CD4-positive, alpha-beta T cell treated with Interleukin-4 for 4 hours (primary cell): ENCODE measurements around the gene CFAP251.

ENCODE experiments used
- DNase-seq: peaks from one replicate; pipeline ENCODE4 v3.0.0-alpha.2; 2020

The CFAP251 gene

DNA sequence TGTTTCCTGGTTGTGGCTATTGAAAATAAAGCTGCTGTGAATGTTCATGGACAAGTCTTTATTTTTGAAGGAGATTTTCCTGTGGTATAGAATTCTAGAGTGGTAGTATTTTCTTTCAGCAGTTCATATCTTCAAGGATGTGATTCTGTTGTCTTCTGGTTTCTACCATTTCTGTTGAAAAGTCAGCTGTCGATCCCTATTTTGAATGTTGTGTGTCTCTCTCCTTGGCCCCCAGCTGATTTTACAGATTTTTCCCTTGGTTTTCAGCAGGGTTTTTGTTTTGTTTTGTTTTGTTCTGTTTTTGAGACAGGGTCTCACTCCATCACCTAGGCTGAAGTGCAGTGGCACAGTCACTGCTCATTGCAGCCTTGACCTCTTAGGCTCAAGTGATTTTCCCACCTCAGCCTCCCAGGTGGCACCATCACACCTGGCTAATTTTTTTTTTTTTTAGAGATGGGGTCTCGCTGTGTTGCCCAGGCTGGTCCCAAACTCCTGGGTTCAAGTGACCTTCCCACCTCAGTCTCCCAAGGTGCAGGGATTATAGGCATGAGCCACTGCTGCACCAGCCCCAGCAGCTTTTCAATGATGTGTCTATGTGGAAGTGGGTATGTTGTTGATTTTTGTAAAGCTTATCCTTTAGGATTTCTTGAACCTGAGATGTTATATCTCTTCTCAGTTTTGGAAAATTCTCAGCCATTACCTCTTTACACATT is 28.1 kb downstream of the CFAP251 start:
- no peak for DNase-seq

DNA sequence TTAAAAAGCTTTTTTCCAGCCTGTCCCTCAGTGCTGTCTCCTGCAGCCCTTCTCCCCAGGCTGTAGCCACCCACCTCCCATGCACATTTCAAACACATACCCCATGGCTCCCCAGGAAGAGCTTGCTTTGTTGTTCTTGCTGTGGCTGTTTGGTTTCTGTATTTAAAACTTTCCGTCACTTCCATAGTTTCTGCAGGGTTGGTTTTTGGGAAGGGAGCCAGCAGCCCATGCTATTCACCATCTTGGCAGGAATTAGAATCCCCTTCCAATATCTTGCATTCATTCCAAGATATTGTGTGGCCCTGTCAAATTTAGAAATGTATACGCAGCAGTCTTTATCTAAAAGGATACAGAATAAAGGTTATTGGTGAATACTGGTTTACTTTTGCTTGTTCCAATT is 29.6 kb downstream of the CFAP251 start:
- no peak for DNase-seq

DNA sequence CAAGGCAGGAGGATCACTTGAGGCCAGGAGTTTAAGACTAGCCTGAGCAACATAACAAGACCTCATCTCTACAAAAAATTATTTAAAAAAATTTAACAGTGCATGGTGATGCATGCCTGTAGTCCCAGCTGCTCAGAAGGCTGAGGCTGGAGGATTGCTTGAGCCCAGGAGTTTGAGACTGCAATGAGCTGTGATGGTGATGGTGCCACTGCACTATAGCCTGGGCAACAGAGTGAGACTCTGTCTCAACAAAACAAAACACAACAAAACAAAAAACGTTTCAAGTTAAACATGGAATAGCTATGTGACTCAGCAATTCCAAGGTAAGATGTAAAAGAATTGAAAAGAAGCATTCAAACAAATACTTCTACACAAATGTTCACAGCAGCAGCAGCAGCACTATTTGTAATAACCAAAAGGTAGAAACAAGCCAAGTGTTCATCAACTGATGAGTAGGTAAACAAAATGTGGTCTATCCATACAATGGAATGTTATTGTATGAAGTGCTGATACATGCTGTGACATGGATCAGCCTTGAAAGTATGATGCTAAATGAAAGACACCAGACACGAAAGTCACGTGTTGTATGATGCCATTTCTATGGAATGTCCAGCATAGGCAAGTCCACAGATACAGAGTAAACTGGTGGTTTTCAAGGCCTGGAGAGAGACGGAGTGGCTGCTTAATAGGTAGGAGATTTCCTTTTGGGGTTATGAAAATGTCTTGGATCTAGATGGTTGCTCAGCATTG is 31.4 kb downstream of the CFAP251 start:
- DNase-seq: no peak

DNA sequence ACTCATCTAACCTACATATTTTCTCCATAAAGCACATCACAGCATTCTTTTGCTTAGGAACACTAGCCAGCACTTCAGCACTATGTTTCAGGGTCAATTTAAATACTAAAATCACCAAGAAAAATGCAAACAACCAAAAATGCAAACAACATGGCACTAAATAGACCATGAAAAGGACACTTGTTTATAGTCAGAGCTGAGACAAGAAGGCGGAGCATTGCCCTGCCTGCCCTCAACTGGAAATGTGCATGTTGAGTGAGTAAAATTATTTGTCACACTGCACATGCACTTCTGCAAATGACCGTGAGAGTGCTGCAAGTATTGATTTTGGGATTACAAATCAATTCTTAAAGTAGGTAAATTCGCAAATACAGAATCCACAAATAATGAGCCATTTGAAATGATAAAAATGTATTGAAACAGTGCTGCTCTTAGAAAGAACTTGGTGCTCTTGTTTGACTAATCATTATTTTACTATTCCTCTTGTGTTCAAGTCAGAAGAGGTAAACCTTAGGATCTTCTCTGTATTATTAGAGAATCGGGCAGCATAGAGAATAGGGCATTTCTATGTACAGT is 34.8 kb downstream of the CFAP251 start:
- no peak for DNase-seq

DNA sequence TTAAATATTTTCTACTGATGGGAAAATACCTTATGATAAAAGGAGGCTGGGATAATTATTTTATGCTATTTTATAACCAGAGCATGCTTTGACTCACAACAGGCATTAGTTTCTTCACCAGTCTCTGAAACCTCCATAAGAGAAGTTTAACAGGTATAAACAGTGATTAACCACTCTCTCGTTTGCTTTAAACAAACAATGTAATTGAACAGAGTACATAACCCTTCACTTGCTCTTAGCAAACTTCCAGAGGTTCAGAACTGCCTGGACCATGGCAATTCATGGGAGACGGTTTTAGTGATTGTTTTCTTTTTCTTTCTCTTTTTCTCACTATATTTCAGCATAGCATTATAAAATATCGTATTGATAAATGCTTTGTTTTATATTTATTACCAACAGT is 35.3 kb downstream of the CFAP251 start:
- DNase-seq: no peak

DNA sequence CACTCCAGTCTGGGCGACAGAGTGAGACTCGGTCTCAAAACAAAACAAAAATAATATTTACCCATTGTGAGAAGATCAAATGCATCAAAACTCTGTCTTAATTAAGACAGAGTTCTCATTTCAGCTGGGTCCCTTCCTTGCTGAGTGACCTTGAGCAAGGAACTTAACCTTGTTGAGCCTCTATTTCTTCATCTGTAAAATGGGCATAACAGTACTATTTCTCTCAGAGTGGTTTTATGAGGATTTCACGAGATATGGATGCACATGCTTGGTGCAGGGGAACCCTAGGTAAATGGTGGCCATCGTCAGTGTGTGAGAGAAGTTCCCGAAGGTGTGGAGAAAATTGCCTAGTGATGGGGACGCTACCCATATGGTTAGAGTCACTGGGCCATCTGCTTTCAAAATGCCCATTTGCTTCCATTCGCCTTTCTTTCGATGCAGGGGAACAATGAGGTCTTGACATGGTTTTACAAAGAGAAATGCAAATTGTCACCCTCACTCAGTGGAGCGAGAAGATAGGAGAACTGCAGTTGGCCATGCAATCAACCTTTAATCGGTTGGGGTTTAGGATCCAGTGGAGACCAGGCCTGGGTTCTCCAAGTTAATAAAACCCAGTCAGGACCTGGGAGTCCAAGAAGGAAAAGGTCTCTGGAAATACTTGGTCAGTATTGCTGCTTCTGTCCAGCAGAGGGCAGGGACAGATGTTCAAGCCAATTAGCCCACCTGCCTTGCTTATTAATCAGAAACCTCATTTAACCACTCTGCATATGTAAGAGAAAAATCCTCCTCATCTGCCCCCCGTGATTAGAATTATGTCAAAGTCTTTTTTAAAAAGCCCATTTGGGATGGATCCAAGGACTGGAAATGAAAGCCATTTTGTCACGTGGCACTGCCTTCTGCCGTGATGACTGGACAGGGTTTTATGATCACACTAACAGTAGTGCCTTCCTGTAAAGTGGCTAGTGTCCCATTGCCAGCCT is 37.2 kb downstream of the CFAP251 start:
- DNase-seq: no peak

DNA sequence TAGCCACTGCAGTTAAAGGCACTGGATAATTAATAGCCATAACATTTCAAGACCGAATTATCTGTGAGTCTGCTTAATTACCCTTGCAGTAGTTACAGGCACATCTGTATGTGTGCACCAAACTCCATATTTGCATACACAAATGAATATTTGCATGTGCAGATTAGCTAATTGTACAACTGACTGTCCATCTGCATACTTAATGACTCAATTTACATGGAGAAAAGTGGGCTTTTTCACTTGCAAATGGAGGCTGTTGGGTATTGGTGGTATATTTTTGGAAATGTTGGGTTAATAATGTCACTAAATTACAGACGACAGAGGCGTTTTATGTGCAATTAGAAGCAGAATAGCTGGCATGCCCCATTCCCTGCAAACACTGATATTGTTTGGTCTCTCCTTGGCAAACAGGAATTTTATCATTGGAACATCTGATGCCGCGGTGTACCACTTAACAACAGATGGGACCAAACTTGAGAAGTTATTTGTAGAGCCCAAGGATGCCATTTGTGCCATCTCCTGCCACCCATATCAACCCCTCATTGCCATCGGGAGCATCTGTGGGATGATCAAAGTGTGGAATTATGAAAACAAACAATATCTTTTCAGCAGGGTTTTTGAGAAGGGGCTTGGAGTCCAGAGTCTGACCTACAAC is 39.6 kb downstream of the CFAP251 start:
- no peak for DNase-seq

DNA sequence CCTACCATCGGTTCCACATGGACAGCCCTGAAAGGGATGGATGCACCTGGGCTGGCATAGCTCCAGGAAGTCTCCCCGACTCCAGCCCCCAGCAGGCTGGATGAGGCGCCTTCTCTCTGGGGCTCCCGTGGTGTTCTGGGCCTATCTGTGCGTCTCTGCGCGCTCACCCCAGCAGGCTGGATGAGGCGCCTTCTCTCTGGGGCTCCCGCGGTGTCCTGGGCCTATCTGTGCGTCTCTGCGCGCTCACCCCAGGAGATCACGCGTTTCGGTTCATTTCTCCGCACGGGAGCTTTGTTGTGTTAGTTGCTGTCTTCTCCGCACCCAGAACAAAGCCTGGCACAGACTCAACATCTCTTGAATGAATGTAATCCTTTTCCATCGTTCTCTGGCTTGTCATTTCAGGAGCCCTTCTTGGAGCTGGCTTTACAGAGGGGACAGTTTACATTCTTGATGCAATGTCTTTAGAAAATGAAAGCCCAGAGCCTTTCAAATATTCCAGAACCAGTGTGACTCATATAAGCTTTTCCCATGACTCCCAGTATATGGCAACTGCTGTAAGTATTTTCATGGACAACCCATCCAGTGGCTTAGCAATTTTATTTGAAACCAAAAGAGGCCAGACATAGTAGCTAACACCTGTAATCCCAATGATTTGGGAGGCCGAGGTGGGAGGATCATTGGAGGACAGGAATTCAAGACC is 40.3 kb downstream of the CFAP251 start:
- no peak for DNase-seq

DNA sequence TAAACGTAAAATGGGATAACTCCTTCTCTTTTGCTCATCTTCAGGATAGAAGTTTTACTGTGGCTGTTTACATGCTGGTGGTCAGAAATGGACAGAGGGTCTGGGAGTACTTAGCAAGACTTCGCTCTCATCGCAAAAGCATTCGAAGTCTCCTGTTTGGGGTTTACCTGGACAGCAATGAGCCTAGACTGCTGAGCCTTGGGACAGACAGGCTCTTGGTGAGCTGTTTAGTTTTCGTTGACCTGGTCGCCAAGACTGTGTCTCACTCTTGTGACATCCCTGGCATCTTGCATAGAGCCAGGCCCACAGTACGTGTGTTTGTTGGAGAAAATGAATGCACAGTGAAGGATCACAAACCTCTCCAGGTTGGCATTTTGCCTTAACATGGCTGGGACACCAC is 42.1 kb downstream of the CFAP251 start:
- no peak for DNase-seq

DNA sequence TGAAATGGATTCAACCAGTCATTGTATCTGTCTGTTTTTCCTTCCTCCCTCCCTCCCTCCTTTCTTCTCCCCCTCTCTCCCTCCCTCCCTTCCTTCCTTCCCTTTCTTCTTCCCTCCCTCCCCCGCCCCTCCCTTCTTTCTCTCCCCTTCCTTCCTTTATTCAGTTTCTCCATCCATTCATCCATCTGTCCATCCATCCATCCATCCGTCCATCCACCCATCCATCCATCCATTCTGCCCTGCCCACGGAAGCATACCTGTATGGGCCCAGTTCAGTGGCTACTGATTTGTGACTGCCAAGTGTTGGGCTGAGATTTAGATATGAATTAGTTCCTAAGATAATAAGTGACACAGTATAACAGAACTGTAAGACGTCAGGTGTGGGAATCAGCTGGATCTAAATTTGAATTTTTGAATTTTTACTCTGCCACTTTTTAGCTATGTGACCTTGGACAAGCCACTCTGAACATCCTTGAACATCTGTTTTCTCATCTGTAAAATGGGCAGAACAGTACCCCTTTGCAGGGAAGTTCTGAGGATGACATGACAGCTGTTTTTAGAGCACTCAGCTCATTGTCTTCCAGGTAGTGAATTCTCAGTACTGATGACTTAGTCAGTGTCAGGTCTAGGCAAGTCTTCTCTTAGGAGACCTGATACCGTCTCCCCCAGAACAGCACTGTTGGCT is 42.9 kb downstream of the CFAP251 start:
- DNase-seq: no peak

DNA sequence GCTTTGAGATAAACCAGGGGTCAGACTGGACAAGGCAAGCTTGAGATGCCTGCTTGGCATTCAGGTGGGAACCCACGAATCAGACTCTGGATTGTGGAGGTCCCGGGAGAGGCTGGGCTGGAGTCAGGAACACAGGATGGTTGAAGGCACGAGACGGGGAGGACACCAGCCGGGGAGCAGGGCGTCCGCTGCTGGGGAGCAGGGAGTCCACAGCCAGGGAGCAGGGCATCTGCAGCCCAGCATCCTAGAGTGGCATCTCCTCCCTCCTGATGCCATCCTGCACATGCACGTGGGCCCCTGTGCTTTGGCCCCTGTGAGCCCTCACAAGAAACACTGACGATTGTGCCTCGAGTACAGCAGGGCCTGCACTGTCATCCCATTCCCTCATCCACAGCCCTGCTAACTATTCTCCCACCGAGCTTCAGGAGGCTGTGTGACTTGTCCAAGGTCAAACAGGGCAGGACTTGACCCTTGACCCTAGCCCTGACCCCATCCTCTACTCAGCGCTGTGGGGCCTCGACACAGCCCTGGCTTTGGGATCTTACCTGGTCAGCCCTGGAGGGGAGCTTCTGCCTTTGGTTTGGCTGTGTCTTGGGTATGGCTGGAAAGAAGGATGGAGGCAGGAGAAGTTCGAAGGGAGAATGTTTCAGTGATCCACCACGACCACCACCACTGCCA is 45.1 kb downstream of the CFAP251 start:
- DNase-seq: no peak

DNA sequence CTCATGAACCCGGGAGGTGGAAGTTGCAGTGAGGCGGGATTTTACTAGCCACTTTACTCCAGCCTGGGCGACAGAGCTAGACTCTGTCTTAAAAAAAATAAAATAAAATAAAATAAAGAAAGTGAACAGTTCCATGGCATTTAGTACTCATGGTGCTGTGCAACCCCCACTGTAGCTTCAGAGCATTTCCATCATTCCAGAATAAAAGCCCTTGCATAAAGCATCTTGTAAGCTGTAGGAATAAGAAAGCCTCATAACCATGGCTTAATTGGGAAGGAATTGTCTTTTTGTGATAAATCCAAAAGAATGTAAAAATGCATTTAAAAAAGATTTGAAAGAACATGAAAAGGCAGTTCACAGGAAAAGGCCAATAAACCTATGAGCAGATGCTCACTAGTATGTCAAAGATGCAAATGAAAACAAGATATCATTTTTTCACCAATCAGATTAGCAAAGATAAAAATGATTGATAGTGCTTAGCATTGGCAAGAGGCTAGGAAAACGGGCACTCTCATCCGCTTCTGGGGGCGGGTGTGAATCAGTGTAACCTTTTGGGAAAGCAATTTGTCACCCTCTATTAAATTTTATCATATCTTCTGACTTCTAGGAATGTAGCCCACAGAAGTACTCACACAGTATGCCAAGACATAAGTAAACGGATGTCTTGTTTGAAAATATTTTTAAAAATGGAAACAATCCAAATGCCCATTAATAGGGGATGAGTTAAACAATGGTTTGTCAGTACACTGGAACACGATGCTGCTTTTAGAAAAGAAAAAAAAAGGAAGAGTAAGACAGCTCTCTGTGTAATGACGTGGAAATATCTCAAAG is 46.6 kb downstream of the CFAP251 start:
- no peak for DNase-seq

DNA sequence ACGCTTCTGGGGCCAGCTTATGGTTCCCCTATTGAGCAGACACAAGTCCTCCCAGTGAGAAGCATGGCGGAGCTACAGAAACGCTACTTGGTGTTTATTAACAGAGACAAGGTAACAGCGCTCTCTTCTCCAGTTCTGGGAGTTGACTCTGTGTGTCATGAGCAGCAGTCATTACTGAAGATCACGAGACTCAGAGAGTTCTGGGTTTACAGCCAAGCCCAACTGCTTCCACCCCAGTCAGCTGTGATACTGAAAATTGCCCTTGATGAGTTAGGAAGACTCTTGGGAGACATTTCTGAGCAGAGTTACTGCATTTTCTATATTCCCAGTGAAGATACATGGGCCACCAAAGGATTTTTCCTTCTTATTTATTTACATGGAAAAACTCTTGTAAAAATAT is 48.6 kb downstream of the CFAP251 start:
- DNase-seq: no peak

DNA sequence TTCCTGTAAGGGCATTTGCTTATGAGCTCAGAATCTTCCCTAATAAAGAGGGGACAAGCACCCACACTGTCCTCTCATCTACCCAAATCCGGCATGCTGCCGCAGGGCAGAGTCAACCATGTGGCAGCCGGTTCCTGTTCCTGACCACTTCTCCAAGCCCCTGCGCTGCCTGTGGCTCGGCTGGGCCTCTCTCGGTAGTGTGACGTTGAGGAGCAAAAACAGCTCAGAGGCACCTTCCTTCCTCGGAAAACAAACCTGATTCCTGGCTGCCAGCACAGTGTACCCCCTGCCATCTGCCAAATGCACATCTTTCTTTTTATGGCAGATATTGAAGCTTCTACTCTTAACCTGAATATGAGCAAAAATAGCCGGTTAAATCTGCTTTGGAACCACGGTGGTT is 50.5 kb downstream of the CFAP251 start:
- peak; percentile 14 for DNase-seq

DNA sequence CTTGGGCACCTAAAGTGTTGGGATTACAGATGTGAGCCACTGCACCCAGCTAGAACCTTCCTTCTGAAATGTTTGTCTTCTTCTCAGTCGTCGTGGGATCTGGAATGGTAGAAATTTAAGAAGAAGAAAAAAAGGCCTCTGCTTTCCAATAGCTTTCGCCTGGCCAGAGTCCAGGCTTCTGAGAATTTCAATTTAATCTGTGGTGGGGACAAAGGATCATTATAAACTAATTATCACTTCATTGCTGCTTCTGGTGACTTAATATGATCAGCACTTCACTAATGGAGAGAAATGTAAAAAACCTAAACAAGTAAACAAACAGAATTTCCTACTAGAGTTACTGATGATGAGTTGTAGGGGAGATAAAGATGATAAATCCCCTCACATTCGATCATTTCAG is 51.3 kb downstream of the CFAP251 start:
- DNase-seq: no peak

DNA sequence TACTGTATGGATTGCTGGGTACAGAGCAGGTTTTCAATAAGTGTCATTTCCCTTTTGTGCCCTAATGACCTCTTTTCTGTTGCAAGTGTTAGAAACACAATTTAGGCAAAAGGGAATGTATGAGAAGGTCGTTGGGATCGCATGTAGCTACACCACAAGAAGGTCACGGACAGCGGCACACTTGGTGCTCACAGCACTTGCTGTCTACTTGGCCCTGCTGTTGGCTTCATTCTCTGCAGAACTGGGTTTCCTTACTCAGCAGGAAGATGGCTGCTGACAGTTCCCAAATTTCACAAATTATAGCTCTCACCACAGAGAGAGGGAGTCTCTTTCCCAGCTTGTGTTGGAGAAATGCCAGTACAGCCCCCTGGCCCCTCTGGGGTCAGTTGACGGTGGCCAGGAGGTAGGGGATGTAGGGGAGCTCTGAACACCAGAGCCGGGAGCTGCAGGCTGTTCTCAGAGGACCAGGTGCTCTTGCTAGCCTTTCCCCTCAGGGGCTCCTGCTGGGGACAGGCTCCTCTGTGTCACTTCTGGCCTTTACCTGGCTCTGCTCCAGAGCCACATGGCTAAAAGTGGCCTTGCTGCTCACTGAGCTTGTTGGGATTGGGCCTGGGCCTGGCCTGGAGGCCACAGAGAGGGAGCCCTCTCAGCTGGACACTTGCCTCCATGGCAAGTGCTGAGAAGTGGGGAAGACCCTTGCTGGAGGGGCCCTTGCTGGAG is 52.3 kb downstream of the CFAP251 start:
- no peak for DNase-seq

DNA sequence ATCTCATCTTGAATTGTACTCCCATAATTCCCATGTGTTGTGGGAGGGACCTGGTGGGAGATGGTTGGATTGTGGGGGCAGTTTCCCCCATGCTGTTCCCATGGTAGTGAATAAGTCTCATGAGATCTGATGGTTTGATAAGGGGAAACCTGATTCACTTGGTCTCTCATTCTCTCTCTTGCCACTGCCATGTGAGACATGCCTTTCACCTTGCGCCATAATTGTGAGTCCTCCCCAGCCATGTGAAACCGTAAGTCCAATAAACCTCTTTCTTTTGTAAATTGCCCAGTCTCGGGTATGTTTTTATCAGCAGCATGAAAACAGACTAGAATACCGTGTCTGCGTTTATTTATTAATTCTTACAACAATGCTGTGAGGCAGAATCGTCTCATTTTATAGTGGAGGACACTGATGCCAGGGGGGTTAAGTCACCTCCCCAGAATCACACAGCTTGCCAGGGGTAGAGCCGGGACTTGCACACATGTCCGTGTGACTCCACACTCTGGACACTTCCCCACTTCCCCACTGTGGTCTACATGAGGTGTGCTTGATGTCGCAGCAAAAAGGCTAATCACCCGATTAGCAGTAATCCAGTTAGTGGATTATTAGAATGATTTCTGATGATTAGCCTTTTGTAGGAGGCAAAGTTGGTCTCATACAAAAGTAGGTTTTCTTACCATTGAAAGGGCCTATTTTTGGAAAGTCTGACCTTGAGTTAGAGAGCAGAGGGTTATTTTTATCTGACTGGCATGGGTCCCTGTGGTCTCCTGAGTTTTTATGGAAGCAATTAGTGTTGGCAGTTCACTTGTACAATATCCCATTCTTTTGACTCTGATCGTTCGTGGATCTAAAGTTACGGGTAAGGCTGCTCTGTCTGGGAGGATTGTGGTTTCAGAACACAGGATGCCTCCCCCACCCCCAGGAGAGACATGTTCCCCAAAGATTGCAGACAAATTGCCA is 55.9 kb downstream of the CFAP251 start:
- no peak for DNase-seq

DNA sequence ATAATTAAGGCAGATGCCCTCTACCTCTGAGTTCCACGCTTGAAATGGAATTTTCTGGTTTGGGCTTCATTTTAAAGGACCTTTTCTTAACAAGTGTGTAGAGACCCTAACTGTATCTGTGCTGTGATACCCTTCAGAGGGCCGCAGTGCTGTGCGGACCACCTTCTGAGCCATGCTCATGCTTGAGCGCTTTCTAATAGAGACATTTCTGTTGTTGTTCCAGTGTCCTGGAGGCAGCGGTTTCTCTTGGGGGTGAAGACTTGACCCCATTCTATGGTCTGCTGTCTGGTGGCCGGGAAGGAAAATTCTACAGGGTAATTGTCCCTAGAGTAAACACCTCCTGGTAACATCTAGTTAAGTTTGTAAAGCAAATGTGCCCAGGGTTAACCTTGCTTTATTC is 56.6 kb downstream of the CFAP251 start:
- no peak for DNase-seq
